Stomach (tissue), 4 donors: Measurements from ENCODE around the gene COG5.

Experiments
- EP300 ChIP-seq: sonication (generic); formaldehyde crosslinking; IDR thresholded peaks from one replicate; pipeline ENCODE4 v1.6.1; 2017; ENCODE audit warnings: antibody characterized with exemption
- POLR2A ChIP-seq, 4 donors: fragments of 450-650 bp; IDR thresholded peaks; one replicate each; pipeline ENCODE4 v1.6.1; 2016; ENCODE audit warnings: antibody characterized with exemption in 4 of 4, control low read depth in 2 of 4, mild to moderate bottlenecking in 1 of 4, moderate library complexity in 1 of 4
- TF ChIP-seq, protein P1 (sequence below), 7 experiments: fragments of 450-650 bp in 4 of 7; fragments of 200-600 bp in 3 of 7; sonication (generic) in 3 of 7; IDR thresholded peaks; one replicate each; pipeline ENCODE4 v1.5.1; 2016 to 2019; ENCODE audit warnings: antibody characterized with exemption in 7 of 7, control low read depth in 2 of 7, mild to moderate bottlenecking in 1 of 7

DNA sequence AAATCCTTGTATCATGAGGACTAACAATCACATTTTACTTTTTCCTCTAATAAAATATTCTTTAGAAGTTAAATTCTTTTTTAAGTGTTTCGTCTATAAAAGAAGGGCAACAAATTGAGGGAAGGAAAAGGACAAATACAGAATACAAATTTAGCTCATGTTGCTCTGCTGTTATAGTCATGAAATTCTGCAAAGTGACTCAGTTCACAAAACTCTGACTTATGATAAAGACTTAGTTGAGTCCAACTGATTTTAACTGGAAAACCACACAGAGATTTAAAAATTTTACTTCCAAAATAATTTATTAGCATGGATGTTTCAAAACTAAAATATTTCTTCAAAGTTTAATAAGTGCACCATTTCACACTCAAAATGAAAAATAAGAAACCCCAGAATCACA lies 168.9 kb downstream of the COG5 start:
- TF ChIP-seq, protein P1, sequence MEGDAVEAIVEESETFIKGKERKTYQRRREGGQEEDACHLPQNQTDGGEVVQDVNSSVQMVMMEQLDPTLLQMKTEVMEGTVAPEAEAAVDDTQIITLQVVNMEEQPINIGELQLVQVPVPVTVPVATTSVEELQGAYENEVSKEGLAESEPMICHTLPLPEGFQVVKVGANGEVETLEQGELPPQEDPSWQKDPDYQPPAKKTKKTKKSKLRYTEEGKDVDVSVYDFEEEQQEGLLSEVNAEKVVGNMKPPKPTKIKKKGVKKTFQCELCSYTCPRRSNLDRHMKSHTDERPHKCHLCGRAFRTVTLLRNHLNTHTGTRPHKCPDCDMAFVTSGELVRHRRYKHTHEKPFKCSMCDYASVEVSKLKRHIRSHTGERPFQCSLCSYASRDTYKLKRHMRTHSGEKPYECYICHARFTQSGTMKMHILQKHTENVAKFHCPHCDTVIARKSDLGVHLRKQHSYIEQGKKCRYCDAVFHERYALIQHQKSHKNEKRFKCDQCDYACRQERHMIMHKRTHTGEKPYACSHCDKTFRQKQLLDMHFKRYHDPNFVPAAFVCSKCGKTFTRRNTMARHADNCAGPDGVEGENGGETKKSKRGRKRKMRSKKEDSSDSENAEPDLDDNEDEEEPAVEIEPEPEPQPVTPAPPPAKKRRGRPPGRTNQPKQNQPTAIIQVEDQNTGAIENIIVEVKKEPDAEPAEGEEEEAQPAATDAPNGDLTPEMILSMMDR (IDR thresholded peaks at IDR 0.05): no peak
- TF ChIP-seq POLR2A (IDR thresholded peaks at IDR 0.05) (no peak), EP300 (no peak)
